Large intestine (tissue), 3 donors: Measurements from ENCODE around the gene PRRG3. TPM values are rescaled to one million over a fixed set of nuclear protein-coding genes. Genes with fewer than 3 reads are reported as not detected.

ENCODE experiments used
- DNase-seq, 2 donors: peaks; one replicate each; pipeline versions ENCODE4 v3.0.0 to v3.0.0-alpha.2; 2013
- H3K27ac ChIP-seq: one replicate; pipeline ENCODE4 v1.5.1; 2013; ENCODE audit warnings: low read length
- H3K27me3 ChIP-seq: 2 replicates; pipeline ENCODE4 v1.6.1; 2013; ENCODE audit warnings: low read length; ENCODE audit not compliant: control insufficient read depth, insufficient read depth
- H3K36me3 ChIP-seq: 2 replicates; pipeline ENCODE4 v1.6.1; 2013; ENCODE audit warnings: low read length; ENCODE audit not compliant: control insufficient read depth, insufficient read depth
- H3K4me1 ChIP-seq: one replicate; pipeline ENCODE4 v1.6.1; 2013; ENCODE audit warnings: low read length; ENCODE audit not compliant: control insufficient read depth, insufficient read depth
- H3K4me3 ChIP-seq: one replicate; pipeline ENCODE4 v1.5.1; 2013; ENCODE audit warnings: low read length
- H3K9me3 ChIP-seq: one replicate; pipeline ENCODE4 v1.6.1; 2013; ENCODE audit warnings: mild to moderate bottlenecking, low read depth, low read length, moderate library complexity; ENCODE audit not compliant: control insufficient read depth
- WGBS: methylation state at CpG from one replicate; pipeline ENCODE4 v1.1.5; 2013; ENCODE audit warnings: low lambda C conversion rate; ENCODE audit not compliant: insufficient coverage; 5-methylcytosine and 5-hydroxymethylcytosine counted together
- polyA plus RNA-seq: library from polyadenylated mRNA; unstranded; fragments of 120-200 nt; gene quantifications from one replicate; pipeline ENCODE4 v1.2.1, GENCODE V29; 2013

The PRRG3 gene
- polyA plus RNA-seq, 1 donor: 2.1 TPM

DNA sequence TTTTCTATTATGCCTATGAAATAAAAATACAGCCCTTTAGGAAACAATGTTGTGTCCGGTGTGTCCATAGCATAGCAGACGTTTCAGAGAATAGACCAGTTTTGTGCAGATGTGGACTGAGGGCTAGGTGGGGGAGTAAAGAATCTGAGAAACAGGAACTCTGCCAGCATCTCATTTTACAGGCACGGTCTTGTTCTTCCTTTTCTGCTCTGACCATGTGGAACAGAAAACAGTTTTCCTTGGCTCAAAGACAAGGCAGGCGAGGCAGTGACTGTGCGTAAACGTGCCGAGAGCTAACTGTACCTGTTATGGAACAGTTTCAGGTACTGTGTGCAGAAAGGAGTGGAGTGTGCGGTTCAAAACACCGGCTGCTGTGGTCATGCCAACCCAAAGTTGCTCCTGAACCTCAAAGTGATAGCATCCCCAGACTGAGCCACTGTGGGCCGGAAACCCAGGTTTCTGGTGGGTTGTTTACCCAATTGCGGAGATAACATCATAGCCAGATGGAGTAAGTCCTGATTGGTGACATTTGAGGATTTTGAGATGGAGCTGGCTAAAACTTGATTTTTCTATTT, 59.5 kb downstream of the PRRG3 start:
- Histone ChIP-seq H3K27ac (no peak overlapping the region), H3K27me3 (no peaks in the 10 kb centered on the region), H3K9me3 (no peaks in the 10 kb centered on the region), H3K36me3 (no peaks in the 10 kb centered on the region), H3K4me3 (no peak overlapping the region), H3K4me1 (no peaks in the 10 kb centered on the region)
- WGBS: no CpG with 5 or more reads among the region's 11 CpGs
- no peak for DNase-seq

Other genes with a start within 250 kb of the PRRG3 start
- not detected for gene PASD1, start 131.8 kb upstream of the PRRG3 start, polyA plus RNA-seq
- 0.09 TPM for gene FATE1, start 20.6 kb downstream of the PRRG3 start, polyA plus RNA-seq
- gene CNGA2, start 39.3 kb downstream of the PRRG3 start, polyA plus RNA-seq: not detected
- not detected for gene MAGEA4, start 217.4 kb downstream of the PRRG3 start, polyA plus RNA-seq